Activated CD4-positive, alpha-beta memory T cell treated with anti-CD3 and anti-CD28 coated beads, Interleukin-2, amount 10 ng/mL, durations not matched to agents 7 days and 5 days (primary cell): ENCODE results near the gene SLC25A6. TPM values are rescaled to one million over a fixed set of nuclear protein-coding genes. Genes with fewer than 3 reads are reported as not detected.
"Not testable (repeated sequence)": the region's sequence is repeated elsewhere in the genome, so short reads cannot be mapped to it uniquely, and the experiment has no call there.

ENCODE experiments used
- CTCF ChIA-PET: fragments of 350-600 bp; sonication (Branson Sonifier 250); formaldehyde crosslinking; loops from one replicate; lab custom pipeline; 2021; ENCODE audit warnings: antibody characterized with exemption, inconsistent platforms; lab: Charles Lee
- POLR2A ChIA-PET: fragments of 350-600 bp; sonication (Branson Sonifier 250); formaldehyde crosslinking; loops from one replicate; lab custom pipeline; 2021; ENCODE audit warnings: antibody characterized with exemption; lab: Charles Lee
- DNase-seq: peaks from one replicate; pipeline ENCODE4 v3.0.0-alpha.2; 2020
- H3K27ac Mint-ChIP-seq: one replicate; pipeline ENCODE4 v1.8.0; 2021; ENCODE audit warnings: mild to moderate bottlenecking, mixed read lengths
- H3K27me3 Mint-ChIP-seq: one replicate; pipeline ENCODE4 v1.8.0; 2021; ENCODE audit warnings: mixed read lengths
- H3K36me3 Mint-ChIP-seq: one replicate; pipeline ENCODE4 v1.8.0; 2021; ENCODE audit warnings: low read depth, mixed read lengths
- H3K4me1 Mint-ChIP-seq: one replicate; pipeline ENCODE4 v1.8.0; 2021; ENCODE audit warnings: mixed read lengths
- H3K4me3 Mint-ChIP-seq: one replicate; pipeline ENCODE4 v1.8.0; 2021; ENCODE audit warnings: mild to moderate bottlenecking, mixed read lengths
- H3K9me3 Mint-ChIP-seq: one replicate; pipeline ENCODE4 v1.8.0; 2021; ENCODE audit warnings: mixed read lengths
- total RNA-seq, 2 experiments: library from RNA; stranded (reverse); gene quantifications; one replicate each; pipeline ENCODE4 v1.2.3, GENCODE V29; 2021

SLC25A6 gene
- total RNA-seq, 2 experiments from 2014 or later: 249 to 255 TPM

GRCh38 chrX:1420371-1420770 lies 28.5 kb upstream of the SLC25A6 start:
- Mint-ChIP-seq H3K4me3 (no peak overlapping the region), H3K27ac (no peak overlapping the region), H3K4me1 (no peaks in the 10 kb centered on the region), H3K27me3 (no peaks in the 10 kb centered on the region), H3K9me3 (peaks cover 36% of the 10 kb centered on the region), H3K36me3 (peaks cover 61% of the 10 kb centered on the region)
- POLR2A ChIA-PET: no interaction called here
- no peak for DNase-seq
- CTCF ChIA-PET: no interaction called here

- CTCF ChIA-PET: no interaction called here
- Mint-ChIP-seq H3K9me3 (peaks cover 32% of the 10 kb centered on the region), H3K4me3 (no peak overlapping the region), H3K4me1 (no peaks in the 10 kb centered on the region), H3K36me3 (peaks cover 58% of the 10 kb centered on the region), H3K27me3 (no peaks in the 10 kb centered on the region), H3K27ac (no peak overlapping the region)
- no peak for DNase-seq
- POLR2A ChIA-PET: no interaction called here
Observed at GRCh38 chrX:1419545-1420355, 27.8 kb upstream of the SLC25A6 start.

GRCh38 chrX:1418901-1419544 lies 27.1 kb upstream of the SLC25A6 start:
- no peaks in the 10 kb centered on the region for H3K27me3 Mint-ChIP-seq
- H3K4me1 Mint-ChIP-seq: no peaks in the 10 kb centered on the region
- no peak overlapping the region for H3K27ac Mint-ChIP-seq
- peaks cover 55% of the 10 kb centered on the region for H3K36me3 Mint-ChIP-seq
- POLR2A ChIA-PET: no interaction called here
- CTCF ChIA-PET: no interaction called here
- H3K9me3 Mint-ChIP-seq: peaks cover 28% of the 10 kb centered on the region
- no peak for DNase-seq
- H3K4me3 Mint-ChIP-seq: no peak overlapping the region

GRCh38 chrX:1417921-1418771 lies 26.2 kb upstream of the SLC25A6 start:
- H3K36me3 Mint-ChIP-seq: peaks cover 55% of the 10 kb centered on the region
- DNase-seq: no peak
- ChIA-PET CTCF (no interaction called here), POLR2A (no interaction called here)
- peaks cover 21% of the 10 kb centered on the region for H3K9me3 Mint-ChIP-seq
- no peak overlapping the region for H3K27ac Mint-ChIP-seq
- H3K27me3 Mint-ChIP-seq: no peaks in the 10 kb centered on the region
- no peak overlapping the region for H3K4me3 Mint-ChIP-seq
- no peaks in the 10 kb centered on the region for H3K4me1 Mint-ChIP-seq

- Mint-ChIP-seq H3K27me3 (no peaks in the 10 kb centered on the region), H3K4me3 (no peak overlapping the region), H3K9me3 (peaks cover 16% of the 10 kb centered on the region), H3K4me1 (no peaks in the 10 kb centered on the region), H3K36me3 (peaks cover 54% of the 10 kb centered on the region), H3K27ac (no peak overlapping the region)
- DNase-seq: no peak
- ChIA-PET CTCF (no interaction called here), POLR2A (no interaction called here)
Observed at GRCh38 chrX:1416965-1417760, 25.2 kb upstream of the SLC25A6 start.

GRCh38 chrX:1416327-1416784 lies 24.4 kb upstream of the SLC25A6 start:
- ChIA-PET CTCF (no interaction called here), POLR2A (no interaction called here)
- H3K27me3 Mint-ChIP-seq: no peaks in the 10 kb centered on the region
- peaks cover 8% of the 10 kb centered on the region for H3K9me3 Mint-ChIP-seq
- H3K36me3 Mint-ChIP-seq: peaks cover 52% of the 10 kb centered on the region
- no peaks in the 10 kb centered on the region for H3K4me1 Mint-ChIP-seq
- no peak overlapping the region for H3K4me3 Mint-ChIP-seq
- no peak for DNase-seq
- no peak overlapping the region for H3K27ac Mint-ChIP-seq

- no peak overlapping the region for H3K27ac Mint-ChIP-seq
Observed at GRCh38 chrX:1412551-1413161, 20.7 kb upstream of the SLC25A6 start.

DNA sequence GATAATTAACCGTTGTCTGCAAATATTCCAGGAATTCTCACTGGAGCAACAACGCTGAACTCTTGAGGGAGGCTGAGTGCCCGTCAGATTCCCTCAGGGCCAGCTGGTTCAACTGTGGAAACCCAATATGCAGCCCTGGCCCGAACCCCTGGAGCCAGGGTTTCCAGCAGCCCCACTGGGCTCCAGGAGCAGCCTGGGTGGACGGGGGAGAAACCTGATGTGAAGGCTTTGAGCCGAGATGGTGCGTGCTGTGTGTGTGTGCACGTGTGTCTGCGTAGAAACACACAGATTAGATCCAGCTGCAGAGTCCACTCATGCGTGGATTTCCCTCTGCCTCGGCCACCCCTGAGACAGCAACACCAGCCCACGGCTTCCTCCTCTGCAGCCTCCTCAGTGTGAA lies 19.4 kb upstream of the SLC25A6 start:
- Mint-ChIP-seq H3K4me1 (no peaks in the 10 kb centered on the region), H3K27me3 (no peaks in the 10 kb centered on the region), H3K27ac (no peak overlapping the region), H3K36me3 (peaks cover 35% of the 10 kb centered on the region), H3K4me3 (no peak overlapping the region), H3K9me3 (no peaks in the 10 kb centered on the region)
- ChIA-PET POLR2A (no interaction called here), CTCF (no interaction called here)
- no peak for DNase-seq

More at GRCh38 chrX:1412551-1413161, 20.7 kb upstream of the SLC25A6 start:
- DNase-seq: no peak
- ChIA-PET CTCF (no interaction called here), POLR2A (no interaction called here)
- Mint-ChIP-seq H3K9me3 (no peaks in the 10 kb centered on the region), H3K4me3 (no peak overlapping the region), H3K4me1 (no peaks in the 10 kb centered on the region), H3K27me3 (no peaks in the 10 kb centered on the region), H3K36me3 (peaks cover 35% of the 10 kb centered on the region)

GRCh38 chrX:1407035-1407434 lies 15.1 kb upstream of the SLC25A6 start:
- no peak overlapping the region for H3K4me3 Mint-ChIP-seq
- POLR2A ChIA-PET: no interaction called here
- no peak overlapping the region for H3K27ac Mint-ChIP-seq
- no peaks in the 10 kb centered on the region for H3K4me1 Mint-ChIP-seq
- H3K9me3 Mint-ChIP-seq: no peaks in the 10 kb centered on the region
- CTCF ChIA-PET: no interaction called here
- no peaks in the 10 kb centered on the region for H3K27me3 Mint-ChIP-seq
- H3K36me3 Mint-ChIP-seq: peaks cover 10% of the 10 kb centered on the region
- DNase-seq: no peak

DNA sequence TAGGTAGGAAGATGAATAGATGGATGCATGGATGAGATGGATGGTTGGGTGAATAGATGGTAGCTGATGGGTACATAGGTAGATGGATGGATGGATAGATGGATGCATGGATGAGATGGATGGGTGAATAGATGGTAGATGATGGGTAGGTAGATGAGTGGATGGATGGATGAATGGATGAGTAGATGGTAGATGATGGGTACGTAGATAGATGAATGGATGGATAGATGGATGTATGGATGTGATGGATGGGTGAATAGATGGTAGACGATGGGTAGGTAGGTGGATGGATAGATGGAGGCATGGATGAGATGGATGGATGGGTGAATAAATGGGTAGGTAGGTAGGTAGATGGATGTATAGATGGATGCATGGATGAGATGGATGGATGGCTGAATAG lies 13.9 kb upstream of the SLC25A6 start:
- H3K27me3 Mint-ChIP-seq, H3K9me3 Mint-ChIP-seq, POLR2A ChIA-PET, H3K4me3 Mint-ChIP-seq, H3K4me1 Mint-ChIP-seq, CTCF ChIA-PET, H3K27ac Mint-ChIP-seq, DNase-seq: not testable (repeated sequence)
- H3K36me3 Mint-ChIP-seq: peaks cover 10% of the 10 kb centered on the region

GRCh38 chrX:1403867-1404266 lies 12.0 kb upstream of the SLC25A6 start:
- H3K27ac Mint-ChIP-seq, H3K4me1 Mint-ChIP-seq, POLR2A ChIA-PET, DNase-seq, CTCF ChIA-PET, H3K27me3 Mint-ChIP-seq, H3K9me3 Mint-ChIP-seq, H3K4me3 Mint-ChIP-seq: not testable (repeated sequence)
- H3K36me3 Mint-ChIP-seq: peaks cover 13% of the 10 kb centered on the region

GRCh38 chrX:1403228-1403627 lies 11.3 kb upstream of the SLC25A6 start:
- no peaks in the 10 kb centered on the region for H3K9me3 Mint-ChIP-seq
- no peak overlapping the region for H3K4me3 Mint-ChIP-seq
- no peaks in the 10 kb centered on the region for H3K27me3 Mint-ChIP-seq
- no peak overlapping the region for H3K27ac Mint-ChIP-seq
- no peaks in the 10 kb centered on the region for H3K4me1 Mint-ChIP-seq
- ChIA-PET POLR2A (no interaction called here), CTCF (no interaction called here)
- peaks cover 16% of the 10 kb centered on the region for H3K36me3 Mint-ChIP-seq
- no peak for DNase-seq
